LNCaP clone FGC (cell line): ENCODE results near the gene MFGE8.

Source experiments
- DNase-seq: peaks from one replicate; pipeline ENCODE4 v3.0.0-alpha.2; 2011; ENCODE audit warnings: low read depth
- H3K4me3 ChIP-seq: 2 replicates; pipeline ENCODE4 v1.5.1; 2011; ENCODE audit warnings: mild to moderate bottlenecking, low read depth, low read length, control low read depth
- TF ChIP-seq, protein P1 (sequence below): IDR thresholded peaks from 2 replicates; pipeline ENCODE4 v1.5.1; 2012; ENCODE audit warnings: mild to moderate bottlenecking; ENCODE audit not compliant: control insufficient read depth, insufficient read depth; ENCODE audit errors: extremely low read depth

The MFGE8 gene

DNA sequence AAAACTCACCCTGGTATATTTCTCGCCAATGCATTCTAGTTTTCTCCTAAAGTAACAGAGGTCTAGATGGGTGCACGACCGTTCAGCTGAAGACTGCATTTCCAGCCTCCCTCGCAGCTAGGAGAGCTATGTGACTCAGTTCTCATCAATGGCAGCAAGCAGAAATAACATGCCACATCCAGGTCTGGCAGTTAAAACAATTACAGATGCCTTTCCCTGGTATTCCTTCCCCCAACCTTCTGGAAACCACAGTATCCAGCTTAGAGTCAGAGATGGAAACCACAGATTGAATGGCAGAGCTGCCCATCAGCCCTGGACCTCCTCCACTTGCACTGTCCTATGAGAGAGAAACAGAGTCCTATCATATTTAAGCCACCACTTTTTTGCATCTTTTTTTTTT is 22.7 kb downstream of the MFGE8 start:
- no peak overlapping the region for H3K4me3 ChIP-seq
- TF ChIP-seq, protein P1, sequence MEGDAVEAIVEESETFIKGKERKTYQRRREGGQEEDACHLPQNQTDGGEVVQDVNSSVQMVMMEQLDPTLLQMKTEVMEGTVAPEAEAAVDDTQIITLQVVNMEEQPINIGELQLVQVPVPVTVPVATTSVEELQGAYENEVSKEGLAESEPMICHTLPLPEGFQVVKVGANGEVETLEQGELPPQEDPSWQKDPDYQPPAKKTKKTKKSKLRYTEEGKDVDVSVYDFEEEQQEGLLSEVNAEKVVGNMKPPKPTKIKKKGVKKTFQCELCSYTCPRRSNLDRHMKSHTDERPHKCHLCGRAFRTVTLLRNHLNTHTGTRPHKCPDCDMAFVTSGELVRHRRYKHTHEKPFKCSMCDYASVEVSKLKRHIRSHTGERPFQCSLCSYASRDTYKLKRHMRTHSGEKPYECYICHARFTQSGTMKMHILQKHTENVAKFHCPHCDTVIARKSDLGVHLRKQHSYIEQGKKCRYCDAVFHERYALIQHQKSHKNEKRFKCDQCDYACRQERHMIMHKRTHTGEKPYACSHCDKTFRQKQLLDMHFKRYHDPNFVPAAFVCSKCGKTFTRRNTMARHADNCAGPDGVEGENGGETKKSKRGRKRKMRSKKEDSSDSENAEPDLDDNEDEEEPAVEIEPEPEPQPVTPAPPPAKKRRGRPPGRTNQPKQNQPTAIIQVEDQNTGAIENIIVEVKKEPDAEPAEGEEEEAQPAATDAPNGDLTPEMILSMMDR: no peak
- no peak for DNase-seq

DNA sequence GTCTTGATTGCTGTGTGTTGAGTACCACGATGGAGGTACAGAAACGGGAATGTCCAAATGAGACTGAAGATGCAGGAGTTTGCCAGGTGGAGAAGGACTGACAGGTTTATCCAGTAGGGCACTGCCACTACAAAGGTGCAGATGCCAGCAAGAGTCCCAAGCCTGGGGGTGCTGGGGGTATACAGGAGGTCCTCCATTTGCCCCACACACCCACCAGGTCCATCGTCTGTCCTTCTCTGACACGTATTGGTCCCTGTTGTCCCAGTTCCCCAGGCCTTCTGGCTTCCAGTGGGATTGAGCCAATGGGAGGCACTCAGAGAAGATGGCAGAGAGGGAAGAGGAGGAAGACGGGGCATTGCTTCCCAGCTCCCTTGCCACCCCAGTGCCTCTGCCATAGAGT is 24.5 kb downstream of the MFGE8 start:
- no peak overlapping the region for H3K4me3 ChIP-seq
- TF ChIP-seq, protein P1: no peak
- DNase-seq: no peak

GRCh38 chr15:88887068-88887580 is 26.1 kb downstream of the MFGE8 start:
- TF ChIP-seq, protein P1: no peak
- no peak overlapping the region for H3K4me3 ChIP-seq
- no peak for DNase-seq

DNA sequence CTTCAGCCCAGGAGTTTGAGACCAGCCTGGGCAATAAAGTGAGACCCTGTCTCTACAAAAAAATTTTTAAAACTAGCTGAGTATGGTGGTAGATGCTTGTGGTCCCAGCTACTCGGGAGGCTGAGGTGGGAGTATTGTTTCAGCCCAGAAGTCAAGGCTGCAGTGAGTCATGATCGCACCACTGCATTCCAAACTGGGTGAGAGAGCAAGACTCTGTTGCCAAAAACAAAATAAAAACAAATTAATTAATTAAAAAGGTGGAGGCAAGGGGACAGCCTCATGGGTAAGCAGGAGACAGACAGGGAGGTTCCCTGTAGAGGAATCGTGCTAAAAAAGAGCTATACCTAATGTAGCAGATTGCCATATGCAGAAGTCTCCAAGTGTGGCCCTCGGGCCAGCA is 30.4 kb downstream of the MFGE8 start:
- no peak for DNase-seq
- TF ChIP-seq, protein P1: no peak
- H3K4me3 ChIP-seq: no peak overlapping the region

DNA sequence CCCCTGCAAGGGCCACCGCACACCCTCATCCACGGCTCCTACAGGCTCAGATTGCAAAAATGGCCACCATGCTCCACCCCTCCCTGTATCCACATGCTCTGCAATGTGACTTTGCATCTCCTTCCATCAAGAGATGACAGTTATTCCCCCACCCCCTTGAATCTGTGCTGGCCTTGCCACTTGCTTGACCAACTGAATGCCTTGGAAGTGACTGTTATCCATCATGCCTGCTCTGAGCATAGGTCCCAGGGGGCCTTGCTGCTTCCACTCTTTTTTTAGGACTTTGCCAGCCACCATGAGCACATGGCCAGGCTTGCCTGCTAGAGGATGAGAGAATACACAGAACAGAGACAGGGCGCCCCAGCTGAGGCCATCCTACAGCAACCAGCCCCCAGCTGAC is 31.4 kb downstream of the MFGE8 start:
- TF ChIP-seq, protein P1: no peak
- no peak for DNase-seq
- H3K4me3 ChIP-seq: no peak overlapping the region

DNA sequence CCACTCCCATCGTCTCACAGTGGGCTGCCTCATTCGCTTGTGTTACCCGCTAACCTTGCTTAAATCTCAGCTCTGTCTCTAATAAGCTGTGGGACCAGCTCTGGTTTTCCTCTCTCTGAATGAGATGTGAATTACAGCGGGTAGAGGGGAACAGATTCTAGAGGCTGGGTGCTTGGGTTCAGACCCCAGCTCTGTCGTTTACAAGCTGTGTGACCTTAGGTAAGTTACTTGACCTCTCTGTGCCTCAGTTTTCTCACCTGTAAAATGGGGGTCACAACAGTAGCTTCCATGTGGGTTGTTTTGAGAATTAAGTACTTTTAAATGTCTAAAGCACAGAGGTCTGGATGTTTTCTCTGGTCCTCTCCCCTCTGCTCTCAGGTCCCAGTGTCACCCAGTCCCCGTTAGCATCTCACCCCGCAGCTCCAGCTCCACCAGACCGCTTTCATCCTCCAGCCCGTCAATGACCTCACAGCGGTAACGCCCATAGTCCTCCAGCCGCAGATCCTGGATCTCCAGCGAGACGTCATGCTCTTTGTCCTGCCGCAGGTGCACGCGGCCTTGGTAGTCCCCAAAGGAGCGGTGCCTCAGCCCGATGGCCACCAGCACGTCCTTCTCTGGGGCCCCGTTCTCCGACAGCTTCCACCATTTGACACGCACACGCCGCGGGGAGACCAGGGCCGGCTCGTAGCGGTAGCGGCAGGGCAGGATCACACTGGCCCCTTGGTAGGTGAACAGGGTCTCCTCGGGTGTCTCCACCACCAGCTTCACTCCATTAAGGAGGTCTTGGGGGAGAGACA is 32.0 kb downstream of the MFGE8 start:
- TF ChIP-seq, protein P1: no peak
- DNase-seq: no peak

More for the DNA sequence above, 32.0 kb downstream of the MFGE8 start:
- no peak overlapping the region for H3K4me3 ChIP-seq
